Measurements from ENCODE around the gene CFDP1.
"Not testable (repeated sequence)": the region's sequence is repeated elsewhere in the genome, so short reads cannot be mapped to it uniquely, and the experiment has no call there.

CFDP1 gene

DNA sequence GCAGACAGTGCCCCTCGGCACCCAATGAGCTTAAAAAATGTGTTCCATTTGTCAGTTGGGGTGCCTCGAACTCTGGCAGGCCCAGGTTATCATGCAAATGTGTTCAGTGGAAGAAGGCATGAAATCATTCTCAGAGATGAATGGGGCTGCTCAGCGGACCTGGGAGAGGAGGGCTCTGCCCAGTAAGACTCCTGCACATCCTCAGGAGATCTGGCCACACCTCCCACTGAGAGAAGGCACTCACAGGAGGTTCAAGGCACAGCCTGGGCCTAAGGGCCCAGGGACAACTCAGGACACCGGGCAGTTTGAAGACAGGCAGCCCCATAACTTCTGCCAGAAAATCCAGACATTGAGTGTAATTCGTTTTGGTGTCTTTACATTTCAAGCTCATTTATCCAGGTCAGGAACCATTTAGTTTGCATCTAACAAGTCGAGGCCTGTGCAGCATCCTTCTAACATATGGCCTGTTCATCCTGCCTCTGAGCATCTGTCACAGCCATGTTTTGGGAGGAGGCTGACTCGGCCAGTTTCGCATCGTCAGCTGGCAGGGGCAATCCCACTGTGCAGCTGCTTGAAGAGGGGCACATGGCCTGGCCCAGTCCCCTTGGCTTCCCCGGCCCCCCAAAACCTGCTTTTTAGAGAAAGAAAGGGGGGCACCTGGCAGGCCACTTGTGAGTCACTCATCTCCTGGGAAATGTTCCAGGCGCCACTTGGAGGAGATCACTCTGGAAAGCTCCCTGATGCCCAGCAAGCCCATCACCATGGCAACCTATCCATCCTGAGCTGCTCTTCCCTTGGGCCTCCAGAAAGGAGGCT, 150.6 kb downstream of the CFDP1 start:
- no peaks in the 10 kb centered on the region for H3K4me1 ChIP-seq (ENCODE audit: insufficient read depth, low read length)
- peaks cover 3% of the 10 kb centered on the region; the same call in 1 of the 2 replicates for H3K36me3 ChIP-seq (ENCODE audit: insufficient read depth, low read length)
- no peak overlapping the region for H3K9ac ChIP-seq (ENCODE audit: low read depth, low read length)
- H3K9me3 ChIP-seq (ENCODE audit: control insufficient read depth, insufficient read depth, low read length) = no peaks in the 10 kb centered on the region; the same call in 1 of the 2 replicates

DNA sequence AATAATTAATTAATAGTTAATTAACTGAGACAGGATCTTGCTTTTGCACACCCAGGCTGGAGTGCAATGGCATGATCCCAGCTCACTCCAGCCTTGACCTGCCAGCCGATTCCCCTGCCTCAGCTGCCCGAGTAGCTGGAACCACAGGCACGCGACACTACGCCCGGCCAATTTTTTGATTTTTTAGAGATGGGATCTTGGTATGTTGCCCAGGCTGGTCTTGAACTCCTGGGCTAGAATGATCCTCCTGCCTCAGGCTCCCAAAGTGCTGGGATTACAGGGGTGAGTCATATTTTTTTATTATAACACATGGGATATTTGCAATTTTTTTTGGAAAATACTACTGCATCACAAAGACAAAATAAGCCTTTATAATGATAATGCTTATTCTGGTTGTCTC, 151.5 kb downstream of the CFDP1 start:
- H3K4me1 ChIP-seq (ENCODE audit: insufficient read depth, low read length) = no peaks in the 10 kb centered on the region
- peaks cover 3% of the 10 kb centered on the region; the same call in 1 of the 2 replicates for H3K36me3 ChIP-seq (ENCODE audit: insufficient read depth, low read length)
- no peaks in the 10 kb centered on the region; the same call in 1 of the 2 replicates for H3K9me3 ChIP-seq (ENCODE audit: control insufficient read depth, insufficient read depth, low read length)
- H3K9ac ChIP-seq (ENCODE audit: low read depth, low read length) = no peak overlapping the region

DNA sequence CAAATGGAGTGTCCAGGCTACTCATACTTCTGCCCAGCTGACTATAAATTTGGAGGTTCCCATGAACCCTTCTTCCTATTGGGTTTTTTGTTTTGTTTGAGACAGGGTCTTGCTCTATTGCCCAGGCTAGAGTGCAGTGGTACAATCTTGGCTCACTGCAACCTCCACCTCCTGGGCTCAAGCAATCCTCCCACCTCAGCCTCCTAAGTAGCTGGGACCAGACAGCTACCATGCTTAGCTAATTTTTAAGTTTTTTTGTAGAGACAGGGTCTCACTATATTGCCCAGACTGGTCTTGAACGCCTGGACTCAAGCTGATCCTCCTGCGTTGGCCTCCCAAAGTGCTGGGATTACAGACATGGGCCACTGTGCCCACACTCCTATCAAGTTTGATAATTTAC, 152.3 kb downstream of the CFDP1 start:
- H3K9me3 ChIP-seq (ENCODE audit: control insufficient read depth, insufficient read depth, low read length); H3K4me1 ChIP-seq (ENCODE audit: insufficient read depth, low read length); H3K36me3 ChIP-seq (ENCODE audit: insufficient read depth, low read length); H3K9ac ChIP-seq (ENCODE audit: low read depth, low read length): not testable (repeated sequence)

DNA sequence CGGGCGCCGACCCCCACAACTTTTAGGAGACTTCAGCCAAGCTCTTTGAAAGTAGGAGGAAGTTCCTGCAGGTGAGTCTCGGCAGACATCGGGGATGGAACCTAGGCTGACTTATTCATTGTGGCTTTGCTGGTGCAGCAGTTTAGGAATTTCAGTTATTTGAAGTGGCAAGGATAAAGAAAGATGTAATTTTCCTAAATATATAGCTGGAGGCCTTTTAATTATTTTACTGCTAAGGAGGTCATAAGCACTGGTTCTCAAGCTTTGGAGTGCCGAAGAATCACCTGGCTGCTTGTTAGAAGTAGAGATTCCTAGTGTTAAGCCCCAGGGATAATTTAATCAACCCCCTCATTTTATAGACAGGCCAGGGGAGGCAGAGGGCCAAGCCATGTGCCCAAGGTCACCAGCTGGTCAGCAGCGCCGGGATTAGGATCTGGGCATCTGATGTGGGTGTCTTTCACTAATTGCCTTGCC, 152.9 kb downstream of the CFDP1 start:
- no peaks in the 10 kb centered on the region for H3K4me1 ChIP-seq (ENCODE audit: insufficient read depth, low read length)
- no peak overlapping the region for H3K9ac ChIP-seq (ENCODE audit: low read depth, low read length)
- H3K36me3 ChIP-seq (ENCODE audit: insufficient read depth, low read length) = peaks cover 3% of the 10 kb centered on the region; the same call in 1 of the 2 replicates
- H3K9me3 ChIP-seq (ENCODE audit: control insufficient read depth, insufficient read depth, low read length) = no peaks in the 10 kb centered on the region; the same call in 1 of the 2 replicates

DNA sequence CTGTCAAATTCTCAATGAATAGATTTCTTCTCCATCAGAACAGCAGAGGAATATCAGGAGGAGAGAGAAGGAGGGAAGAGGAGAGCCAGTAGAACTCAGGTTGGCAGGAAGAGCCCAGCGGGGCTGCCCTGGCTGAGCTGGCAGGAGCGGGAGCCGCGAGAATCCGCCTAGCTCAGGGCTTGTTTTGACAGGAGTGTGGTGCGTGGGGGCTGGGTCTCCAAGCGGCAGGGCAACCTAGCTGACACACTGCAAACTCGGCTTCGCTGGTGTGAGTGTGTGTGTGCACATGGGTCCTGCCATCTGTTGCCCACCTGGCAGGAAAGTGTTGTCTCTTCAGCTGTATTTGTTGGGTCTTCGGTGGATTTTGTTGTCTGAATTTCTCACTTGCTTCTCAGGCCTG, 154.0 kb downstream of the CFDP1 start:
- no peaks in the 10 kb centered on the region for H3K4me1 ChIP-seq (ENCODE audit: insufficient read depth, low read length)
- H3K9ac ChIP-seq (ENCODE audit: low read depth, low read length) = no peak overlapping the region
- H3K9me3 ChIP-seq (ENCODE audit: control insufficient read depth, insufficient read depth, low read length) = no peaks in the 10 kb centered on the region
- H3K36me3 ChIP-seq (ENCODE audit: insufficient read depth, low read length) = no peaks in the 10 kb centered on the region

DNA sequence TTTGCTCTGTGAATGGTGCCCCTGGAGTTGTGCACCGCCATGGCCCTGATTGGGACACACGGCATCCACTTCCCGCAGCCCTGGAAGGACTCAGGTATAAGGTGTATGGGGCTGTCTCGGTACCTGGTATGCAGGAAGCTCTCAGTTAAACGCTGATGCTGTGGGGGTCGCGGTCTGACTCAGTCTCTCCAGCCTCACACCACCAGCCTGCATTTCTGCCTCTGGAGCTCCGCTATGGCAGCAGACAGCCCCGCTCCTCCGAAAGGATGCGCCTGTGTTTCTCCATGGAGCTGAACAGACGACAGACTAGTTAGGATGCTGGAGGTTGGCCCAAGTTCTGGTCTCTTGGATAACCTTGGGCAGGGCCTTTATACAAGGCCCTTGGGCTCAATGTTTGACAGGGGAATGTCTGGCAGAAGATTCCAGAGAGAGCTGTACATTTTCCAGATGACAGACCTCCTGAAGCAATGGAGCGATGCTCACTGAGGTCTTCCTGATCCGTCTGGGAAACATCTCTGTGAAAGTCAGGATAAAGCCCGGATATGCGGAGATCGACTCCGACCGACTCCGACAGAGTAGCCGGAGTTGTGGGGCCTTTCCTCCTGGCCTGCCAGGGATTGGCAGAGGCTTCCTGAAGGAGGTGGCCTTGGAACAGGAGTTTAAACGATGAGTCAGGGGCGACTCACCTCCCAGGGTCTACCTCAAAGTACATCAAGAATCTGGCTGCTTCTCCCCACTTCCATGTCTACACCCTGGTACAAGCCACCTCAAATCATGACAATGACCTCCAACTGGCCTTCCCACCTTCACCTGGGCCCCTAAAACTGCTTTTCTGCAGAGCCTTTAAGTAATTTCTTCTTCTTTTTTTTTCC, 160.0 kb downstream of the CFDP1 start:
- Histone ChIP-seq H3K36me3 (ENCODE audit: insufficient read depth, low read length) (no peaks in the 10 kb centered on the region), H3K4me1 (ENCODE audit: insufficient read depth, low read length) (peaks cover 3% of the 10 kb centered on the region; the same call in 1 of the 2 replicates), H3K9ac (ENCODE audit: low read depth, low read length) (no peak overlapping the region), H3K9me3 (ENCODE audit: control insufficient read depth, insufficient read depth, low read length) (no peaks in the 10 kb centered on the region)

DNA sequence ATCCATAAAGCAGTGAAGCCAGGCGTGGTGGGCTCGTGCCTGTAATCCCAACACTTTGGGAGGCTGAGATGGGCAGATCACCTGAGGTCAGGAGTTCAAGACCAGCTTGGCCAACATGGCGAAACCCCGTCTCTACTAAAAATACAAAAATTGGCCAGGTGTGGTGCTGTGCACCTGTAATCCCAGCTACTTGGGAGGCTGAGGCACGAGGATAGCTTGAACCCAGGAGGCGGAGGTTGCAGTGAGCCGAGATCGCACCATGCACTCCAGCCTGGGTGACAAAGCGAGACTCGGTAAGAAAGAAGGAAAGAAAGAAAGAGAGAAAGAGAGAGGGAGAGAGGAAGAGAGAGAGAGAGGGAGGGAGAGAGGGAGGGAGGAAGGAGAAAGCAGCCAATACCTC, 160.7 kb downstream of the CFDP1 start:
- H3K9ac ChIP-seq (ENCODE audit: low read depth, low read length); H3K4me1 ChIP-seq (ENCODE audit: insufficient read depth, low read length); H3K9me3 ChIP-seq (ENCODE audit: control insufficient read depth, insufficient read depth, low read length); H3K36me3 ChIP-seq (ENCODE audit: insufficient read depth, low read length): not testable (repeated sequence)

DNA sequence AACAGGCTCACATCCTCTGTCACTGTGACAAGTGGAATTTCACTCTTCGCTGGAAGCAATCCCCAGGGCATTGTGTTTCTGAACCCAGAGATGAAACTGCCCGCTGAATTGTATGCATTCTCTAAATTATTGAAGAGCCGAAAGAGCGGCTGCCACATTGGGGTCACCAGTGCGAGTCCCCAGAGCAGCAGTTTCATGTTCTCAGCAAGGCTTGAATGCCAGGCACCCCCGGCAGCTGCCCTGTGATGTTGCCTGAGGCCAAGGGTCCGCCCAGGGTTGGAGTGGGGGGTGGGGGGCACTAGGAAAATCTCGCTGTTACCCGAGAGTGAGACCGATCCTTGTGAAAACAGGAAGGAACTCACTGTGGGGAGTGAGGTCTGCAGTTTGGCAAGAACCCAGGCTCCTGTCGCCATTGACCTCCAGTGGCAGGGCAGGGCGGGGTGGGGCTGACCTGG, 161.2 kb downstream of the CFDP1 start:
- Histone ChIP-seq H3K4me1 (ENCODE audit: insufficient read depth, low read length) (peaks cover 10% of the 10 kb centered on the region; the same call in 1 of the 2 replicates), H3K36me3 (ENCODE audit: insufficient read depth, low read length) (no peaks in the 10 kb centered on the region), H3K9me3 (ENCODE audit: control insufficient read depth, insufficient read depth, low read length) (no peaks in the 10 kb centered on the region), H3K9ac (ENCODE audit: low read depth, low read length) (no peak overlapping the region)

DNA sequence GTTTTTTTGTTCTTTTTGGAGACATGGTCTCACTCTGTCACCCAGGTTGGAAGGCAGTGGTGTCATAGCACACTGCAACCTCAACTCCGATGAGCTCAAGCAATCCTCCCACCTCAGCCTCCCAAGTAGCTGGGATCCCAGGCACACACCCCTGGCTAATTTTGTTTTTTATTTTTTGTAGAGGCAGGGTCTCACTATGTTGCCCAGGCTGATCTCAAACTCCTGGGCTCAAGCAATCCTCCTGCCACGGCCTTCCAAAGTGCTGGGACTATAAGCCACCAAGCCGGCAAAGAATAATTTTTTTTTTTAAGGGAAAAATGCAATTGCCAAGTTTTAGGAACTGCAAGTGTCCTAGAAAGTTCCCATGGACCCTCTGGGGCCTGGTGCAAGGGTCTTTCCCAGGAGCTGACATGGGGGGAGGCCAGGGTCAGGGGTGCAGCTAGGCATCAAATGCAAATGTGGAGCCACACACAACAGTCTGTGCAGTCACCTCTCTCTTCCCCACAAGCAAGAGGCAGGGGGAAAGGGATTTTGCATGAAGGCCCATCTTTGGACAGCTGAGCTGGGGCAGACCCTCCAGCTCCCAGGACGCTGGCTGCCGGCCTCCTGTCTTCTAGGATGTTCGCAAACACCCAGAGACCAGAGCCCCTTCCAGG, 161.7 kb downstream of the CFDP1 start:
- Histone ChIP-seq H3K36me3 (ENCODE audit: insufficient read depth, low read length) (no peaks in the 10 kb centered on the region), H3K9me3 (ENCODE audit: control insufficient read depth, insufficient read depth, low read length) (no peaks in the 10 kb centered on the region), H3K4me1 (ENCODE audit: insufficient read depth, low read length) (peaks cover 14% of the 10 kb centered on the region; the same call in 1 of the 2 replicates), H3K9ac (ENCODE audit: low read depth, low read length) (no peak overlapping the region)

DNA sequence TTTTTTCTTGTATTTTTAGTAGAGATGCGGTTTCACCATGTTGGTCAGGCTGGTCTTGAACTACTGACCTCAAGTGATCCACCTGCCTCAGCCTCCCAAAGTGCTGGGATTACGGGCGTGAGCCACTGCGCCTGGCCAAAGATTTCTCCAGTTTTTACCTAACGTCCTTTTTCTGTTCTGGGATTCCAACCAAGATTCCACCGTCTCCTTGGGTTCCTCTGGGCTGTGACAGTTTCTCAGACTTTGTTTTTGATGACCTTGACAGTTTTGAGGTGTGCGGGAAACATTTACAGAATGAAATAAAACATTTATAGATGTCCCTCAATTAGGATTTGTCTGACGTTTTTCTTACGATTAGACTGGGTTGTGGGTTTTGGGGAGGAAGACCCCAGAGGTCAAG, 163.9 kb downstream of the CFDP1 start:
- H3K9ac ChIP-seq (ENCODE audit: low read depth, low read length); H3K9me3 ChIP-seq (ENCODE audit: control insufficient read depth, insufficient read depth, low read length); H3K36me3 ChIP-seq (ENCODE audit: insufficient read depth, low read length): not testable (repeated sequence)
- H3K4me1 ChIP-seq (ENCODE audit: insufficient read depth, low read length) = peaks cover 18% of the 10 kb centered on the region; the same call in 1 of the 2 replicates

DNA sequence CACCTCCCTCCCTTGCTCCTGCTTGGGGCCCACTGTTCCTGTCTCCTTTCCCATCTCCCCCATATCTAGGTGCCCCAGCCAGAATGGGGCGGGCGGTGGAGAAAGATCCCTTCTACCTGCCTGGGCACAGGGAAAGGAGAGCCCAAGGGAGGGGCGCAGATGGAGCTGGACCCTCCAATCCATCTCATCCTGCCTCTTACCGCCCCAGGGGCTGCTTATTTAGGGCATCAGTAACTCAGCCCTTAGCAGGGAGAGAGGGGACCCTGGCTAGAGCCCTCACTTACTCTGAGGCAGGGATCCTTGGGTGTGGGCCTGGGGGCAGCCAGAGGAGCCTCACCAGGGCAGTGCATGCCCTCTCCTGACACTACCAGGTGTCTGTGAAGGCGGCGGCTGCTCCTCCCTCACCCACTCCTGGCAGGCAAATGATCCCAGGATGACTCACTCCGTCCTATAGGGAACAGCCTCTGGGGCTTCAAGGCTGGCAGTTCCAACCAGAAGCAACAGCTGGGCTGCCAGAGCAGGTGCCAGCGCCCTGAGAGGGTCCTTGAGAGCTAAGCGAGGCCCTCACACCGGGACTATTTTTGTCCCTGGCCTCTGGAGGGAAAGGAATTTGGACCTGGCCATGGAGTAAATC, 165.6 kb downstream of the CFDP1 start:
- Histone ChIP-seq H3K9ac (ENCODE audit: low read depth, low read length) (no peak overlapping the region), H3K36me3 (ENCODE audit: insufficient read depth, low read length) (no peaks in the 10 kb centered on the region)

DNA sequence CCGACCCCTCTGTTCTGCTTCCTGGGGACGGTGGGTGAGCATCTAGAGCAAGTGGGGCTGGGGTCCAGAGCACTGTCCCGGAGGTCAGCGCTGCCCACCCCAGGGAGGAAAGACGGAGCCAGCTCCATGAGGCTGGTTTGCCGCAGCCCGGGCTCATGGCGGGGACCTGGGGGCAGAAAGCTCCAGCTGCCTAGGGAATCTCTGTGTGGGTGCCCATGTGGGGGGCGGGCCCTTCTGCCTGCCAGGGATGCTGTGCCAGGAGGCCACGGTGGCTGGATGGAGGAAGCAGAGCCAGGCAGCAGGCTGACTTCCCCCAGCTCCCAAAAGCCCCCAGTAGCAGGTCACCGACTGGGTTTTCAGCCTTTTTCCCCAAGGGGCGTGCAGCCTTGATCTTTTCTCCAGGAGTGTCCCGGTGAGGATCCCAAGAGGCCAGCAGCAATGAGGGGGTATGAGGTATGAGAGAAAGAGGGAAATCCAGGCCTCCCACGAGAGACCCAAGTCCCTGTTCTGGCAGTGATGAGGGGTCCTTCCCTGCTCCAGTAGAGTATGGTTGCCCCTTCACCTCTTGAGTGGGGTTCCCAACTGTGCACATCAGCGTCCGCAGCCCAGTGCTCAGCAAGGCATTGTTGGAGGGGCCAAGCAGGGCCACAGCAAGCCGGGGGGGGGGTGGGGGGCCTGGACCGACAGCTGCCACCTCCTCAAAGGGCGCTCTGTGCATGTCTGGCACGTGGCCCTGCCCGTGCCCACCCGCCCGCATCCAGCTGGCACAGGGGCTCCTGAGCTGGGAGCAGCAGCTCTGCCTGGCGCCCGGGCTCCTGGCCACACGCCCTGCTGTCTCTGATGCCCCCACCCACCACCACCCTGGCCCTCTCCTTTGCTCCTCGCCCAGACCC, 166.3 kb downstream of the CFDP1 start:
- Histone ChIP-seq H3K4me1 (ENCODE audit: insufficient read depth, low read length) (peaks cover 23% of the 10 kb centered on the region; the same call in 1 of the 2 replicates), H3K9ac (ENCODE audit: low read depth, low read length) (no peak overlapping the region), H3K36me3 (ENCODE audit: insufficient read depth, low read length) (no peaks in the 10 kb centered on the region), H3K9me3 (ENCODE audit: control insufficient read depth, insufficient read depth, low read length) (no peaks in the 10 kb centered on the region)

More for the DNA sequence above, 165.6 kb downstream of the CFDP1 start:
- Histone ChIP-seq H3K4me1 (ENCODE audit: insufficient read depth, low read length) (peaks cover 23% of the 10 kb centered on the region; the same call in 1 of the 2 replicates), H3K9me3 (ENCODE audit: control insufficient read depth, insufficient read depth, low read length) (no peaks in the 10 kb centered on the region)

Measured in ES-I3 (cell line).